ENCODE results near the gene FHIT.

- no peak for TF ChIP-seq YY1 (IDR thresholded peaks at IDR 0.05; ENCODE audit: insufficient read depth, insufficient read length)
- TF ChIP-seq ZNF274 (IDR thresholded peaks at IDR 0.05; ENCODE audit: low read depth, low read length) = no peak
Measured at GRCh38 chr3:59731943-59732342, 1519.3 kb downstream of the FHIT start.
